Stomach (tissue), 9 donors: ENCODE measurements around the gene RBMS1. TPM values are rescaled to one million over a fixed set of nuclear protein-coding genes. Genes with fewer than 3 reads are reported as not detected.

Experiments used
- DNase-seq, 2 donors: peaks; one replicate each; pipeline versions ENCODE4 v3.0.0 to v3.0.0-alpha.2; 2013 to 2019
- H3K27ac ChIP-seq, 5 donors: fragments of 200-600 bp in 4 of 5; sonication (generic) in 4 of 5; one replicate each; pipeline ENCODE4 v1.5.1; 2013 to 2019; ENCODE audit warnings: mild to moderate bottlenecking in 1 of 5, moderate library complexity in 1 of 5
- H3K27me3 ChIP-seq, 3 donors: fragments of 200-600 bp; sonication (generic); one replicate each; pipeline ENCODE4 v1.5.1; 2017 to 2019; ENCODE audit warnings: mixed run types in 1 of 3
- H3K36me3 ChIP-seq, 4 donors: fragments of 200-600 bp; sonication (generic); 1 replicate in 3 of 4; 2 replicates in 1 of 4; pipeline ENCODE4 v1.5.1; 2016 to 2019
- H3K4me1 ChIP-seq, 4 donors: fragments of 200-600 bp; sonication (generic); one replicate each; pipeline ENCODE4 v1.5.1; 2016 to 2019
- H3K4me3 ChIP-seq, 4 donors: fragments of 200-600 bp; sonication (generic) in 3 of 4; one replicate each; pipeline ENCODE4 v1.5.1; 2016 to 2019; ENCODE audit warnings: mild to moderate bottlenecking in 1 of 4
- H3K9me3 ChIP-seq, 4 donors: fragments of 200-600 bp; sonication (generic); one replicate each; pipeline ENCODE4 v1.5.1; 2016 to 2019
- EP300 ChIP-seq: sonication (generic); formaldehyde crosslinking; IDR thresholded peaks from one replicate; pipeline ENCODE4 v1.6.1; 2017; ENCODE audit warnings: antibody characterized with exemption
- POLR2A ChIP-seq, 4 donors: fragments of 450-650 bp; IDR thresholded peaks; one replicate each; pipeline ENCODE4 v1.6.1; 2016; ENCODE audit warnings: antibody characterized with exemption in 4 of 4, control low read depth in 2 of 4, mild to moderate bottlenecking in 1 of 4, moderate library complexity in 1 of 4
- POLR2AphosphoS5 ChIP-seq, 3 donors: sonication (generic); formaldehyde crosslinking; IDR thresholded peaks; one replicate each; pipeline ENCODE4 v1.6.1; 2016; ENCODE audit warnings: antibody characterized with exemption in 3 of 3
- WGBS, 5 donors: extraction: QIAGEN DNeasy Blood & Tissue Kit in 3 of 5; methylation state at CpG; one replicate each; pipeline versions ENCODE4 v1.1.5 to v1.1.7; 2013 to 2018; 5-methylcytosine and 5-hydroxymethylcytosine counted together
- intact Hi-C: fragments of 100-400 bp; cut with DNase I; formaldehyde crosslinking; loops from one replicate; pipeline ENCODE4 v1.15.1; 2023; ENCODE audit warnings: low total_unique reads
- polyA plus RNA-seq, 3 donors: library from polyadenylated mRNA; stranded (reverse); fragments of 200-250 nt; gene quantifications; one replicate each; pipeline ENCODE4 v1.2.3, GENCODE V29; 2013
- total RNA-seq, 5 donors: library from RNA; depleted of rRNA; stranded (reverse); fragments of >200 nt; gene quantifications; one replicate each; pipeline versions ENCODE4 v1.1.0 to v1.2.3, GENCODE V29; 2014 to 2016
- TF ChIP-seq, protein P1 (sequence below), 7 experiments: fragments of 450-650 bp in 4 of 7; fragments of 200-600 bp in 3 of 7; sonication (generic) in 3 of 7; IDR thresholded peaks; one replicate each; pipeline ENCODE4 v1.5.1; 2016 to 2019; ENCODE audit warnings: antibody characterized with exemption in 7 of 7, control low read depth in 2 of 7, mild to moderate bottlenecking in 1 of 7
- donor health status: healthy with polysubstance abuse.
- donor health status: Bipolar disorder and iron deficiency.
- donor health status: healthy.

Gene RBMS1
- total and polyA plus RNA-seq, 8 donors, result 4.3 to 134 (median 27.8) TPM

- no peak for DNase-seq
- TF ChIP-seq POLR2A (IDR thresholded peaks at IDR 0.05) (no peak), EP300 (no peak)
- H3K9me3 ChIP-seq, result no peaks in the 10 kb centered on the region
- WGBS, 5 donors, result 69 to 81% (median 77%) methylated on average over 2 of the region's 2 CpGs
- no peaks in the 10 kb centered on the region for H3K36me3 ChIP-seq
- peak overlapping the region in 3 of 5 donors; percentile 46 to 72 (median 61) for H3K27ac ChIP-seq
- peaks cover 11 to 45% (median 27%) of the 10 kb centered on the region in 4 donors for H3K4me1 ChIP-seq
- H3K27me3 ChIP-seq, result no peaks in the 10 kb centered on the region
- intact Hi-C loops, result no loop called here
- H3K4me3 ChIP-seq, result no peak overlapping the region
Observed at GRCh38 chr2:160411955-160412354, 81.7 kb downstream of the RBMS1 start.

- TF ChIP-seq EP300 (no peak), POLR2AphosphoS5 (IDR thresholded peaks at IDR 0.05) (peak in 1 of 3 donors; percentile 34)
- H3K27me3 ChIP-seq, result no peaks in the 10 kb centered on the region
- WGBS, 5 donors, result 0 to 31% (median 19%) methylated on average over 1 of the region's 1 CpG
- H3K9me3 ChIP-seq, result no peaks in the 10 kb centered on the region
- H3K4me3 ChIP-seq, result no peak overlapping the region
- H3K36me3 ChIP-seq, result no peaks in the 10 kb centered on the region
- peaks cover 14 to 45% (median 30%) of the 10 kb centered on the region in 4 donors for H3K4me1 ChIP-seq
- peak overlapping the region in 4 of 5 donors; percentile 27 to 72 (median 54) for H3K27ac ChIP-seq
- DNase-seq, result no peak
- intact Hi-C loops, result no loop called here
Observed at GRCh38 chr2:160411167-160411566, 82.4 kb downstream of the RBMS1 start.

- no peak overlapping the region for H3K4me3 ChIP-seq
- no peaks in the 10 kb centered on the region for H3K9me3 ChIP-seq
- WGBS, 5 donors, result 50 to 71% (median 65%) methylated on average over 1 of the region's 1 CpG
- TF ChIP-seq POLR2AphosphoS5 (IDR thresholded peaks at IDR 0.05), result no peak
- peaks cover 21 to 62% (median 42%) of the 10 kb centered on the region in 4 donors for H3K4me1 ChIP-seq
- DNase-seq, result no peak
- H3K27ac ChIP-seq, result peak overlapping the region in 3 of 5 donors; percentile 96 to 98 (median 98)
- H3K36me3 ChIP-seq, result no peaks in the 10 kb centered on the region
- intact Hi-C loops, result no loop called here
- no peaks in the 10 kb centered on the region for H3K27me3 ChIP-seq
Observed at GRCh38 chr2:160409480-160409879, 84.1 kb downstream of the RBMS1 start.

GRCh38 chr2:160408959-160409291, 84.7 kb downstream of the RBMS1 start:
- H3K4me3 ChIP-seq, result no peak overlapping the region
- intact Hi-C loops, result no loop called here
- no peak for DNase-seq
- TF ChIP-seq, protein P1, sequence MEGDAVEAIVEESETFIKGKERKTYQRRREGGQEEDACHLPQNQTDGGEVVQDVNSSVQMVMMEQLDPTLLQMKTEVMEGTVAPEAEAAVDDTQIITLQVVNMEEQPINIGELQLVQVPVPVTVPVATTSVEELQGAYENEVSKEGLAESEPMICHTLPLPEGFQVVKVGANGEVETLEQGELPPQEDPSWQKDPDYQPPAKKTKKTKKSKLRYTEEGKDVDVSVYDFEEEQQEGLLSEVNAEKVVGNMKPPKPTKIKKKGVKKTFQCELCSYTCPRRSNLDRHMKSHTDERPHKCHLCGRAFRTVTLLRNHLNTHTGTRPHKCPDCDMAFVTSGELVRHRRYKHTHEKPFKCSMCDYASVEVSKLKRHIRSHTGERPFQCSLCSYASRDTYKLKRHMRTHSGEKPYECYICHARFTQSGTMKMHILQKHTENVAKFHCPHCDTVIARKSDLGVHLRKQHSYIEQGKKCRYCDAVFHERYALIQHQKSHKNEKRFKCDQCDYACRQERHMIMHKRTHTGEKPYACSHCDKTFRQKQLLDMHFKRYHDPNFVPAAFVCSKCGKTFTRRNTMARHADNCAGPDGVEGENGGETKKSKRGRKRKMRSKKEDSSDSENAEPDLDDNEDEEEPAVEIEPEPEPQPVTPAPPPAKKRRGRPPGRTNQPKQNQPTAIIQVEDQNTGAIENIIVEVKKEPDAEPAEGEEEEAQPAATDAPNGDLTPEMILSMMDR (IDR thresholded peaks at IDR 0.05), result no peak
- TF ChIP-seq EP300 (no peak), POLR2A (IDR thresholded peaks at IDR 0.05) (no peak), POLR2AphosphoS5 (IDR thresholded peaks at IDR 0.05) (no peak)
- H3K9me3 ChIP-seq, result no peaks in the 10 kb centered on the region
- H3K36me3 ChIP-seq, result no peaks in the 10 kb centered on the region
- peaks cover 21 to 67% (median 46%) of the 10 kb centered on the region in 4 donors for H3K4me1 ChIP-seq
- H3K27me3 ChIP-seq, result no peaks in the 10 kb centered on the region
- peak overlapping the region in 4 of 5 donors; percentile 94 to 98 (median 97) for H3K27ac ChIP-seq
- WGBS, 5 donors, result 74 to 87% (median 81%) methylated on average over 2 of the region's 2 CpGs

GRCh38 chr2:160408173-160408958, 85.2 kb downstream of the RBMS1 start:
- no peaks in the 10 kb centered on the region for H3K9me3 ChIP-seq
- peak overlapping the region; percentile 69 to 98 (median 96) for H3K27ac ChIP-seq
- DNase-seq, result peak in 1 of 2 donors; percentile 37
- intact Hi-C loops, result no loop called here
- H3K27me3 ChIP-seq, result no peaks in the 10 kb centered on the region
- no peaks in the 10 kb centered on the region for H3K36me3 ChIP-seq
- peaks cover 24 to 73% (median 52%) of the 10 kb centered on the region in 4 donors for H3K4me1 ChIP-seq
- peak overlapping the region; percentile 75 to 93 (median 81) for H3K4me3 ChIP-seq
- TF ChIP-seq POLR2A (IDR thresholded peaks at IDR 0.05) (no peak), POLR2AphosphoS5 (IDR thresholded peaks at IDR 0.05) (no peak), EP300 (no peak)
- TF ChIP-seq, protein P1 (IDR thresholded peaks at IDR 0.05), result no peak
- 47 to 55% (median 52%) methylated on average over 33 to 34 of the region's 34 CpGs for WGBS, 5 donors
